Stimulated activated CD4-positive, alpha-beta T cell treated with anti-CD3 and anti-CD28 coated beads, TNF-alpha, amount 100 ng/mL, for 48 hours (primary cell): Measurements from ENCODE around the gene STIM2.
"Not testable (repeated sequence)": the region's sequence is repeated elsewhere in the genome, so short reads cannot be mapped to it uniquely, and the experiment has no call there.

Experiments used
- DNase-seq, 3 donors: peaks; one replicate each; pipeline ENCODE4 v3.0.0-alpha.2; 2020; ENCODE audit warnings: low read depth in 3 of 3

STIM2 gene

GRCh38 chr4:26953366-26953765 is 92.7 kb downstream of the STIM2 start:
- DNase-seq: no peak

- no peak for DNase-seq
These were observed 93.3 kb downstream of the STIM2 start for GRCh38 chr4:26953770-26954423.

GRCh38 chr4:26955241-26955640 is 94.6 kb downstream of the STIM2 start:
- no peak for DNase-seq

DNA sequence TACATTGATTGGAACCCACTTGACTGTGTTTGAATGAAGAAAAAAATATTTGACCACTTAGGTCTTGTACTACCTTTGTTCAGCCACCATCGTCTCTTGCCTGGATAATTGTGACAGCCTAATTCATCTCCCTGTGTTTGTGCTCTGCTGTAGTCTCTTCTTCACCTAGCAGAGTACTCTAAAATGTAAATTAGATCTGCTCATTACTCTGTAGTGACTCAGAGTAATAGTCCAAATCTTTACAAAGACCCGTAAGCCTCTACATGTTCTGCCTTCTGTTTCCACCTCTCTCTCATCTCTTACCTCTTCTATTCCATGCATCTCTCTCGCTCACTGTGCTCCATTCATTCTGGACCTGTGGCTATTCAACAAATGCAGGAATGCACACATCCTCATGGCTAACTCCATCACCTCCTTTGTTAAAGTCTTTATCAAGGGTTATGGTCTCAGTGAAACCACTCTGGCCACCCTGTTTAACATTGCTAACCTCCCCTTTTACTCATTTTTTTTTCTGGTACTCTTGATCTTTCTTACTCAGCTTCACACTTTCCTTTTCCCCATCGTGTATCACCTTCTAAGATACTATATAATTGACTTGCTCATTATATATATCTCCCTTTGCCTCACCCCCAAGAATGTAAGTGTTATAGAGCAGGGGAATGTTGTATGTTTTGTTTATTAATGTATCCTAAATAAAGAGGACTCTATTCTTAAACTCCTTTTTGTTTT is 98.4 kb downstream of the STIM2 start:
- DNase-seq: no peak

DNA sequence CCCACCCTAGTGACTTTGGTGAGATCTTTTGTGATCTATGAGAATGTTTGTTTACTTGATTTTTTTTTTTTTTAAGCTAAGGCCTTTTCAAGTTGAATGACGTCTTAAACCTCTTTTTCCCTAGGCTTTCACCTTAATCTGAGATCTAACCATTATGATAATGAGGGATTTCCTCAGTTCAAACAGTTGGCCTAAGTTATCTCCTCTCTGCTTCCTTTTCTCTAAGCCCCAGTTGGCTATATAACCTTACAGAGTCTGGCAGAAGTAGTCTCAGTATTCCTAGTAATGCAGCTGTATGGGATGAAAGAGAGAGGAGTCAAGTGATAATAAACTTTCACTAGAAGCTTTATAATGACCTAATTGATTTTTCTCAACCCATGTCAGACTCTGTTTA is 99.0 kb downstream of the STIM2 start:
- no peak for DNase-seq

- DNase-seq: no peak
These were observed 102.1 kb downstream of the STIM2 start for GRCh38 chr4:26962720-26963119.

DNA sequence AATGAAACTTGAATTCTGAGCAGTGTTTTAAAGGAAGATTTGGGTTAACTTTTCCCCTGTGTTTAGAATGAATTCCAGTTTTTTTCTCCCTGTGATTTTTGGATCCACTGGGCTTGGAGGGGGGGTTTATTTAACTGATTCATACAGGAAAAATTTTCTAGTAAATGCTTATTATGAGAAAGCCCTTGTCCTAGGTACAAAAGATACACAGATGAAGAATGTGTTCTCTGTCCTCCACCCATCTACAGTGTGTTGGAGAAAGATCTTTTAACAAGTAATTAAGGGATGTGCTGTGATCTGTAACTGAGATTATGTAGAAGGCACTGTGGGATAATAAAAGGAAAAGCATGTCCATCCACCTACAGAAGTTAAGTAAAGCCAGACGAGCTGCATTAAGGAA is 103.9 kb downstream of the STIM2 start:
- DNase-seq: no peak

- no peak for DNase-seq
These were observed 104.4 kb downstream of the STIM2 start for GRCh38 chr4:26964994-26965393.

- DNase-seq: not testable (repeated sequence)
These were observed 115.0 kb downstream of the STIM2 start for GRCh38 chr4:26975464-26976181.

GRCh38 chr4:26978387-26979053 is 117.9 kb downstream of the STIM2 start:
- DNase-seq: no peak

DNA sequence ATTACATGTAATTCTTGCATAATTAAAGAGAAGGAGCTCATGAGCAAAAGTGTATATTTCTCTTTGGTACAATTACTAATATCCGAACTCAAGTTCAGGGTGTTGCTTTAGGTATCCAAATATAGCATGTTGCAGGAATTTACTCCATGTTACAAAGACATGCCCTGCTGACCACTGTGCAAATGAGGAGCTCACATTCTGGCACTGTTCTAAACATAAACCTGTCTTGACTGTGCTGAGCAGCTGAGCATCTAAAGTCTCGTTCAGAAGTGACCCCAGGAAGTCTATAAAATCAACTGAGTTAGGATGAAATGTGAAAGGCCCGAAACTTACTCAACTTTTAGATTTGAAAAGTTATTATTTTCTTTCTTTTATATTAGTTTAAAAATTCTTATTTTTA is 124.3 kb downstream of the STIM2 start:
- DNase-seq: no peak

DNA sequence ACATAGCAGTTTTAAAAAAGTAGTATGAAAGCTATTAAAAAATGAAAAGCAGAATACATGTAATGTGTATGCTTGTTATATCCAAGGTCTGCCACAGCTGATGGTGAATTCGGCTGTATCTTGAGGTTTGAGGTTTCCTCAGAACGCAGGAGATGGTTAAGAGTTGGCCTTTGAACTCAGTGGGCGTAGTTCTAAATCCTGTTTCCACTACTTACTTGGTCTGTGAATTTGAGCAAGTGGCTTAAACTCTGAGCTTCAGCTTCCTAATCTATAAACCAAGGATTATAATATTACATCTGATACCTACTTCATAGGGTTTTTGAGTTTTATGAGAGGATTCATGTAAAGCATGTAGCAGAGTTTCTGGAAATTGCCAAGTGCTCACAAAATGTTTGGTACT is 125.2 kb downstream of the STIM2 start:
- DNase-seq: no peak

DNA sequence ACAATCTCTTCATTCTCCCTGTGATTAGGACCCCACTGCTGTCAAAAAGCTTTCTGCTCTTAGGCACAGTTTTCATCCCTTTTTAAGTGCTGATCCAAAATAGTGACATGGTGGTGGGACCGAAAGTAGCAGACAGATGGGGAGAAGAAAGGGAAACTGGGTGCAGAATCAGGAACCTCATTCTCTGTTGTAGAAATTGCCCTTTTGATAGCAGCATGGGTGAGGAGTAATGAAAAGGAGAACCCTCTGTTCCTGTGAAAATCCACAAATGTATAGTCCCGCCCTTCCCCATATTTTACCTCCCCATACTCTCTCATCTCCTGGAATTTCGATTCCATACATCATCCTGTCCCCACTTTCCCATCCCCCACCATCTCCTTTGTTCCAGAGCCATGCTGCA is 126.5 kb downstream of the STIM2 start:
- DNase-seq: no peak

DNA sequence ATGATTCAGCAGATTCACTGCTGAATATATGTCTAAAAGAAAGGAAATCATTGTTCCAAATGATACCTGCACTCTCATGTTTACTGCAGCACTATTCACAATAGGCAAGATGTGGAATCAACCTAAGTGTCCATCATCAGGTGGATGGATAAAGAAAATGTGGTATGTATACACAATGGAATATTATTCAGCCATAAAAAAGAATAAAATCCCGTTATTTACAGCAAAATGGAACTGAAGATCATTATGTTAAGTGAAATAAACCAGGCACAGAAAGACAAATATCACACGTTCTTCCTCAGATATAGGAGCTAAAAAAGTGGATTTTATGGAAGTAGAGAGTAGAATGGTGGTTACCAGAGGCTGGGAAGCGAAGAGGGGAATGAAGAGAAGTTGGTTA is 130.4 kb downstream of the STIM2 start:
- no peak for DNase-seq

- peak in 1 of 3 donors; percentile 45 for DNase-seq
These were observed 132.2 kb downstream of the STIM2 start for GRCh38 chr4:26992657-26993361.

GRCh38 chr4:26993539-26993938 is 132.9 kb downstream of the STIM2 start:
- DNase-seq: no peak

GRCh38 chr4:26993967-26994366 is 133.3 kb downstream of the STIM2 start:
- no peak for DNase-seq

GRCh38 chr4:26995316-26995715 is 134.7 kb downstream of the STIM2 start:
- DNase-seq: no peak

DNA sequence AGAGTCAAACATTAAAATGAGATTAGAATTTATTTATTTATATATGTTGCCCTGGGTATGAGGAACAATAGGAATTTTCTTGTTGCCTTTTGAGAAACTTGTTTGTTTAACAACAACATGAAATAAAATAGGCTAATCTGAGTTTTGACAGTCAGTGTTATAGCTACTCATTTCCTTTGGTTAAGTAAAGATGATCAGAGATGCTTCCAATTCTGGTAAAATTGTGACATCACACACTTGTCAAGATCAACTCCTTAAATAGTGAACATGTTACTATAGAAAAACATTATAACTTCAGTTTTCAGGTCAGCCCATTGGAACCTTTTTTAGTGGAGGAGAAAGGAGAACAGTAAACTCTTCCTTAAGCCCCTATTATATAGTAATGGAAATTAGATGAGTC is 136.1 kb downstream of the STIM2 start:
- DNase-seq: no peak

GRCh38 chr4:26999689-27000088 is 139.0 kb downstream of the STIM2 start:
- no peak for DNase-seq

DNA sequence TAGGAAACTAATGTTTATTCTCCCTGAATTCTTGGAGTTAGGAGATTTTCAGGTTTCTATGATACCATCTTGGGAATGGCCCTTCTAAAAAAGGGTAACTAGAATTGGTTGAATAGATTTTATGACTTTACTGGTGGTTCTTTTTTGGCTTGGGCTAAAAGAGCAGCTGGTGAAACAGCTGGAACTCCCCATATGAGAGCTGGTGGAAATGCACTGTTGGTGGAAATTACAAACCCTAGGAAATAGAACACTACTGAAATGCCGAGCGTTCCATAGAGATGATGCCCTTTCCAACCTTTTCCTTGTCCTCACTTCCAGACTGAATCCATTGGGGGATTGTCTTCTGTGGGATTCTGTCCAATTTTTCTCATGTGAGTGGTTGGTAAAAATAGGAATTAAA is 139.5 kb downstream of the STIM2 start:
- no peak for DNase-seq

DNA sequence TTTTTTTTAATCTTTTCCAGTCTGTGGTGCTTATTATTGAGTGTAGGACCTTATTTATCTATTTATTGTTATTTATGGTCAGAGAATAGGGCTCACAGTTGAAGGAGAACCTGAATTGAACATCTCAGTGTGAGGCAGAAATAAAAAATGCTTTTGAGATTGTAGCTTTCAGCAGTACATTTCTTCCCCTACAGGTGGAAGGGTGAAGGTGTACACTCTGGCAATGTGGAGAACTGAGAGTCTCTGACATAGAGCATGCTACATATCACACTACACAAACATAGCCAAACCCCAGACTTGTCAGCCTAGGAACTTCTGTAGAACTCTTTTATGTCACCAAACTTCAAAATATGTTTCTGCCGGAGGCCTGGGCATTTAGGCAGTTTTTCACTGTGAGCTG is 140.2 kb downstream of the STIM2 start:
- DNase-seq: no peak
